DMS 273 (cell line): Measurements from ENCODE around the gene PTBP1.
"Not testable (repeated sequence)": the region's sequence is repeated elsewhere in the genome, so short reads cannot be mapped to it uniquely, and the experiment has no call there.

Experiments
- DNase-seq: peaks from one replicate; lab custom pipeline; 2025; ENCODE audit not compliant: unreplicated experiment; lab: John Stamatoyannopoulos, UW

The PTBP1 gene

DNA sequence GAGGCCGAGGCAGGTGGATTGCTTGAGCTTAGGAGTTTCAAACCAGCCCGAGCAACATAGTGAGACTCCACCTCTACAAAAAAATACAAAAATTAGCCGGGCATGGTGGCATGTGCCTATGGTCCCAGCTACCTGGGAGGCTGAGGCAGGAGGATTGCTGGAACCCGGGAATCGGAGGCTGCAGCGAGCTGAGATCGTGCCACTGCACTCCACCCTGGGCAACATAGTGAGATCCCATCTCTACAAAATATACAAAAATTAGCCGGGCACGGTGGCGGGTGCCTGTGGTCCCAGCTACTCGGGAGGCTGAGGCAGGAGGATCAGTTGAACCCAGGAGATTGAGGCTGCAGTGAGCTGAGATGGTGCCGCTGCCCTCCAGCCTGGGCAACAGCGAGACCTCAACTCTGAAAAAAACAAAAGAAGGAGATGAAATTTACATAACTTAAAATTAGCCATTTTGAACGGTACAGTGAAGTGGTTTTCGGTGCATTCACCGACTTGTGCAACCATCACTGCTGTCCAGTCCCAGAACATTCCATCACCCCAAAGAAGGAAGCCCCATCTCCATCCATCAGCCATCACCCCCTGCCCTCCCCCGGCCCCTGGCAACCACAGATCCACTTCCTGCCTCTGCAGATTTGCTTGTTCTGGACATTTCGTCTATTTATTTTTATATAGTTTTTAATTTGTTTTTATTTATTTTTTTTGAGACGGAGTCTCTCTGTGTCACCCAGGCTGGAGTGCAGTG, 28.8 kb downstream of the PTBP1 start:
- no peak for DNase-seq

DNA sequence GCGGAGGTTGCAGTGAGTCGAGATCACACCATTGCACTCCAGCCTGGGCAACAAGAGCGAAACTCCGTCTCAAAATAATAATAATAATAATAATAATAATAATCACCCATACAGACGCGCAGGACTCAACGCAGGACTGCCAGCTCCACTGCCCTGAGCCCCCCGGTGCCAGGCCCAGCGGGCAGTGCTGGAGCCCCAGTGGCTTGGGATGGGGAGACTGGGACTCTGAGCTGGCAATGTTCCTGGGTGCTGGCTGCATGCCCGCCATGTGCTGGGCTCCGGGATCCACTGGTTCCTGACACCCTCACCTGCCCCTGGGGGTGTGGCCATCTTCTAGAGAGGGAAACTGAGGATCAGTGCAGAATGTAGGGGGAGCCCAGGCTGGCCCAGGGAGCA, 30.1 kb downstream of the PTBP1 start:
- DNase-seq: no peak

DNA sequence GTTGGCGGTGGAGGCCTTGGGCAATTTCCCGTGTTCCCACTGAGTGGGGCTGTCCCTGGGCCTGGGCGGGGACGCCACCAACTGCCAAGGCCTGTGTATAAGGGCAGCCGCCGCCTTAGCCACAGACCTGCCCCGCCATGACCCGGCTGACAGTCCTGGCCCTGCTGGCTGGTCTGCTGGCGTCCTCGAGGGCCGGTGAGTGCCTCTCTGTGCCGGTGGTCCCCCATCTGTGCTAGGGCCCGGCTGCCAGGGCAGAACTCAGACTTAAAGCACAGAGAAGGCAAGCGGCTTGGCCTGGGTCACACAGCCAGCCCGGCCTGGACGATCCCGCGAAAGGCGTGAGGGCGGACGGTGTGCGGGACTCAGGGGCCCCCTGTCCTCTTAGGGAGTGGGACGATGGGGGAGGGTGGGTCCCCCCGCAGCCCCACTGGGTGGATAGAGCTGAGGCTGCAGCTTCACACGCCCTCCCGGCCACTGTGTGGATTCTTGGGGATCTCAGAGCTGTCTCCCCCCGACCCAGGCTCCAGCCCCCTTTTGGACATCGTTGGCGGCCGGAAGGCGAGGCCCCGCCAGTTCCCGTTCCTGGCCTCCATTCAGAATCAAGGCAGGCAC, 30.6 kb downstream of the PTBP1 start, which contains the start of gene AZU1:
AZU1 (plus strand) TSS at position 128 of the 612 bp plus-strand sequence; CDS start at position 138, 10 bp downstream.
- DNase-seq: no peak

DNA sequence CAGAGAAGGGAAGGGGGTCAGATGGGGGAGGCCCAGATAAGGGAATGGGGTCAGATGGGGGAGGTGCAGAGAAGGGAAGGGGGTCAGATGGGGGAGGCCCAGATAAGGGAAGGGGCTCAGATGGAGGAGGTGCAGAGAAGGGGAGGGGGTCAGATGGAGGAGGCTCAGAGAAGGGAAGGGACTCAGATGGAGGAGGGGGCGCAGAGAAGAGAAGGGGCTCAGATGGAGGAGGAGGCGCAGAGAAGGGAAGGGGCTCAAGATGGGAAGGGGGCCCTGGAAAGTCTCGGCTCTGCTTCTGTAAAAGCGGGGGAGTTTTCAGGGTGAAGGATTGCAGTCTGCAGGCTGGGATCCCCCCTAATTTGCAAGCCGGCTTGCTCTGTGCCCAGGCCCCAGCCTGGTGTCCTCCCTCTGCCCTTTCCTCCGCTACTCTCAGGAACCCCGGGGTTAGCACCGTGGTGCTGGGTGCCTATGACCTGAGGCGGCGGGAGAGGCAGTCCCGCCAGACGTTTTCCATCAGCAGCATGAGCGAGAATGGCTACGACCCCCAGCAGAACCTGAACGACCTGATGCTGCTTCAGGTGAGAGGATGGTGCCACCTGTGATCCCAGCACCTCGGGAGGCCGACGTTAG, 32.0 kb downstream of the PTBP1 start:
- DNase-seq: no peak

DNA sequence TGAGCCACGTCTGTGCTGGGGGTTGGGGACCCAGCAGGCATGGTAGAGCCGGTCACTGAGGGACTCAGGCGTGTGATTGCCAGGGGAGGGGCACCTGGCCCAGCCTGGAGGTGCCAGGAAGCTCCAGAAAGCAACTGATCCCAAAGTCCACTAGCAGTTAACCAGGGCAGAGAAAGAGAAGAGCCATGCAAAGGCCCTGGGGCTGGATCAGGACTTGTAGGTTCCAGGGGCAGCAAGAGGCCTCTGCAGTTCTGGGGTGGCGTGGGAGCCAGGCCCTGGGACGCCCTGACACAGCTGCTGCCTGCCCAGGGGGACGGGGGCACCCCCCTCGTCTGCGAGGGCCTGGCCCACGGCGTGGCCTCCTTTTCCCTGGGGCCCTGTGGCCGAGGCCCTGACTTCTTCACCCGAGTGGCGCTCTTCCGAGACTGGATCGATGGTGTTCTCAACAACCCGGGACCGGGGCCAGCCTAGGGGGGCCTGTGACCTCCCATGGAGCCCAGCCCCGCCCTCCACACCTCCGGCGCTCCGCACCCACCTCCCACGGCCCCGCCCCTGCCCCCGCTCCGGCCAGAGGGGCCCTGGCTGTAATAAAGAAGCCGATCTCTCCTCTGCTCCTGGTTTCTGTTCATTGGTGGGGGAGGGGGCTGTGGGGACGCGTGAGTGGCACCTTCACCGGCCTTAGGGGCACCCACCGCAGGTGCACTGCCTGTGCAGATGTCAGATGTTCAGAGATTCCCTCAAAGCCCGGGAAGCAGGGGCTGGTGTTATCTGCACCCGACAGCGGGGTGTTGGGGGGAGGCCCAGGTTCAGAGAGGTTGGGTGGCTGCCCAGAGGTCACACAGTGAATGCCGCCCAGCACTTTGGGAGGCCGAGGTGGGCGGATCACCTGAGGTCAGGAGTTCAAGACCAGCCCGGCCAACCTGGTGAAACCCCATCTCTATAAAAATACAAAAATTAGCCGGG, 34.4 kb downstream of the PTBP1 start:
- no peak for DNase-seq

DNA sequence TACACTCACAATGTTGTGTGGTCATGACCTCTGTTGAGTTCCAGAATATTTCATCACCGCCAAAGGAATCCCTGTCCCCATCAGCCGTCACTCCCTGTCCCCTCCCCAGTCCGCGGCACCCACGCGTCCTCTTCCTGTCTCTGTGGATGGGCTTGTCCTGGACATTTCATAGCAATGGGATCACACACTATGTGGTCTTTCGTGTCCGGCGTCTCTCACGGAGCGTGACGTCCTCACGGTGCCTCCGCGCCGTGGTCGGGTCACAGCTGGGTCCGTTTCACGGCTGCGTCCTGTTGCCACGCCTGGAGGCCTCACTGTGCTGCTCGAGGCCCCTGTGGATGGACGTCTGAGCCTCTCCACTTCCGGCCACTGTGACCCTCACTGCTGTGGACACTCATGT, 37.0 kb downstream of the PTBP1 start:
- no peak for DNase-seq

DNA sequence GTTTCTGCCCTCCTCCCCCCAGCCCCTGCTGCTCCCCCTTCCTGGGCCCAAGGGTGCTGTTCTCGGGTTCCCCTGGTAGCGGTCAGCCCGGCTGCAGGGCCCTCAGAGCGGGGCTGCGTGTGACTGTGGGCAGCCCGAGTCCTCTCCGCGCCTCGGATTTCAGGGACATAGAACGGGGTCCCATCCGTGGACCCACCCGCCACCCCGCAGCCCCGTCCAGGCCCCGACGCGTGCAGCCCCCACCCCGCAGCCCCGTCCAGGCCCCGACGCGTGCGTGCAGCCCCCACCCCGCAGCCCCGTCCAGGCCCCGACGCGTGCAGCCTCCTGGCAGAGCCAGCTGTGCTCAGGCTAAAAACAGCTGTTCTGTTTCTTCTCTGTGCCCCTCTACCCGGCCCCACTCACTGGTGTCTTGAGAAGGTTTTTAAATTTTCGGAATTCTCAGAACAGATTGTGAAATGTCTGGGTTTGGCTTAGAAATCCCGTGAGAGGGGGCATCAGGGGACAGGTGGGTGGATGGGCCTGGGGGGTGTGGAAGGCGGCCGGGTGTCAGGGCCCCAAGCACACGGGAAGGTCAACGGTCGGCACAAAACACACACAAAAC, 38.1 kb downstream of the PTBP1 start:
- no peak for DNase-seq

DNA sequence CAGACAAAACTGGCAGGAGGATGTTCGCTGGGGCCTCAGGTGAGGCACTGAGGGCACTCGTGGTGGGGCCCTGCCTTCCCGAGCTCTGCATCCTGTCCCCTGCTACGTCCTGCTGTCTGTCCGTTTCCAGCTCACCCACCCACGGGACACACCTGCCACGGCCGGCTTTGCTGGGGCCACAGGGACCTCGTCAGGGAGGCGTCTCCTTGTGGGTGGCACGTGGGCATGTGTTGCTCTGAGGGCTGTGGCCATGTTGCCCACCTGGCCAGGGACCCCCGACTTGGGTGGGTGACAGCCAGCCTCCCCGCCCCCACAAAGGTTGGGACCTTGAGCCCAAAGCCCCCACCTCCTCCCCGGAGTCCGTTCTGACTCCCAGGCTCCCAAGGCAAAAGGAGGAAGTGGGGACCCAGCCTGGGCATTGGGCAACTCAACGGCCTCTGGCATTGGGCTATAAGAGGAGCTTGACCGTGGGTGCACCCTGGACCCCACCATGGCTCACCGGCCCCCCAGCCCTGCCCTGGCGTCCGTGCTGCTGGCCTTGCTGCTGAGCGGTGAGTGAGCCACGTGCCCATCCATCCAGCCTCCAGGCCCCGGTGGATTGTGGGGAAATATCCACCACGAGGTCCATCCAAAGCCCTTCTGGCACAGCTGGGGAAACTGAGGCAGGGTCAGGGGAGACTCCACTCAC, 43.4 kb downstream of the PTBP1 start, which contains the start of gene PRTN3:
PRTN3 (plus strand) TSS at position 481 of the 688 bp plus-strand sequence; CDS start at position 491, 10 bp downstream.
- no peak for DNase-seq

DNA sequence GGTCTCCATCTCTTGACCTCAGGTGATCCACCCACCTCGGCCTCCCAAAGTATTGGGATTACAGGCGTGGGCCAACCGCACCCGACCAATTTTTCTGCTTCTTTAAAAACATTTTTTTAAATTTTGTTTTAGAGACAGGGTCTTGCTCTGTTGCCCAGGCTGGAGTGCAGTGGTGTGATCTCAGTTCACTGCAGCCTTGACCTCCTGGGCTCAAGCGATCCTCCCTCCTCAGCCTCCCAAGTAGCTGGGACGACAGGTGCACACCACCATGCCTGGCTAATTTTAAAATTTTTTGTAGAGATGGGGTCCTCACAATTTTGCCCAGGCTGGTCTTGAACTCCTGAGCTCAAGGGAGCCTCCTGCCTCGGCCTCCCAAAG, 45.5 kb downstream of the PTBP1 start:
- not testable (repeated sequence) for DNase-seq

DNA sequence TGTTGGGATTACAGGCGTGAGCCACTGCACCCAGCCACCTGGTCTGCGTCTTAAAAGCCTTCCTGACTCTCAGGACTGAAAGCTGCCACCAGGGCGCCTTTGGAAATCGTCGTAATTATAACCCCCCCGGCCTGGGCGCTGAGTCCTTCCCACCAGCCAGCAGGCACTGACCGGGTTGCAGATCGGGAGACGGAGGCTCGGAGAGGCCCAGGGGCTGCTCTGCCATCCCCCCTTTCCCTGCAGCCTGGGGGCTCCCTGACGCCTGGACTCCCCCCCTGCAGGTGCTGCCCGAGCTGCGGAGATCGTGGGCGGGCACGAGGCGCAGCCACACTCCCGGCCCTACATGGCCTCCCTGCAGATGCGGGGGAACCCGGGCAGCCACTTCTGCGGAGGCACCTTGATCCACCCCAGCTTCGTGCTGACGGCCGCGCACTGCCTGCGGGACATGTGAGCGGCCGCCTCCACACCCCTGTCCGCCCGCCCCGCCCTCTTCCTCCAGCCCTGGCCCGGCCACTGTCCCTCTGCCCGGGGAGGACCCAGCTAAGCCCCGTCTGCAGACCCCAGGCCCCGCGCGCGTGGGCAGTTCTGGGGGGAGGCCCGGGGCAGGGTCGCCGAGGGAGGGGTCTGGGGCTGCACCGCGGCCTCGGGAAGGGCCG, 46.1 kb downstream of the PTBP1 start:
- peak; percentile 78 for DNase-seq

DNA sequence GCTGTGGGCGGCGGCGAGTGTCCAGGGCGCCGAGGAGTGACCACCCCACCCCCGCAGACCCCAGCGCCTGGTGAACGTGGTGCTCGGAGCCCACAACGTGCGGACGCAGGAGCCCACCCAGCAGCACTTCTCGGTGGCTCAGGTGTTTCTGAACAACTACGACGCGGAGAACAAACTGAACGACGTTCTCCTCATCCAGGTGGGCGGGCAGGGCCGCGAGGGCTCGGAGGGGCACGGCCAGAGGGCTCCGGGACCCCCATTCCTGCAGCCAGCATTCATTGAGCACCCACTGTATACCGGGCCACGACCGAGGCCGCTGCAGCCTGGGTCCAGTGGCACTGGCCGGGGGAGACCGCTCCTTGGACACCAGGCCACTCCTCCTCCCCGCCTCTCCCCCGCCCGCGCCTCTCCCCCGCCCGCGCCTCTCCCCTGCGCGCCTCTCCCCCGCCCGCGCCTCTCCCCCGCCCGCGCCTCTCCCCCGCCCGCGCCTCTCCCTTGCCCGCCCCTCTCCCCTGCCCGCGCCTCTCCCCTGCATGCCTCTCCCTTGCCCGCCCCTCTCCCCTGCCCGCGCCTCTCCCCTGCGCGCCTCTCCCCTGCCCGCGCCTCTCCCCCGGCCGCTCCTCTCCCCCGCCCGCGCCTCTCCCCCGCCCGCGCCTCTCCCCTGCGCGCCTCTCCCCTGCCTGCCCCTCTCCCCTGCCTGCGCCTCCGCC, 46.7 kb downstream of the PTBP1 start:
- no peak for DNase-seq

DNA sequence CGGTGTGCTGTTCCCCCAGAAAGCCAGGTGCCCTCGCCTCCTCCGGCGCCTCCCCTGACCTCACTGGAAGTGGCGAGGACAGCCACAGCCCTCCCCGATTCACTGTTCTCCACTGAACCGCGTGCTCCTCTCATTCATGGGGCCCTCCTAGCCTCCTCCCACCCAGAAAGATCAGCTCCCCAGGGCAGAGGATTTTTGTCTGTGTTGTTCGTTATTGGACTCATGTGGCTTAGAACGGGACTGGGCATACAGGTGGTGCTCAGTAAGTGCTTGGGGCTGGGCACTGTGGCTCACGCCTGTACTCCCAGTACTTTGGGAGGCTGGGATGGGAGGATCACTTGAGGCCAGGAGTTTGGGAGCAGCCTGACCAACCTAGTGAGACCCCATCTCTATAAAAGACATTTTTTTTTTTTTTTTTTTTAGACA, 47.3 kb downstream of the PTBP1 start:
- no peak for DNase-seq

DNA sequence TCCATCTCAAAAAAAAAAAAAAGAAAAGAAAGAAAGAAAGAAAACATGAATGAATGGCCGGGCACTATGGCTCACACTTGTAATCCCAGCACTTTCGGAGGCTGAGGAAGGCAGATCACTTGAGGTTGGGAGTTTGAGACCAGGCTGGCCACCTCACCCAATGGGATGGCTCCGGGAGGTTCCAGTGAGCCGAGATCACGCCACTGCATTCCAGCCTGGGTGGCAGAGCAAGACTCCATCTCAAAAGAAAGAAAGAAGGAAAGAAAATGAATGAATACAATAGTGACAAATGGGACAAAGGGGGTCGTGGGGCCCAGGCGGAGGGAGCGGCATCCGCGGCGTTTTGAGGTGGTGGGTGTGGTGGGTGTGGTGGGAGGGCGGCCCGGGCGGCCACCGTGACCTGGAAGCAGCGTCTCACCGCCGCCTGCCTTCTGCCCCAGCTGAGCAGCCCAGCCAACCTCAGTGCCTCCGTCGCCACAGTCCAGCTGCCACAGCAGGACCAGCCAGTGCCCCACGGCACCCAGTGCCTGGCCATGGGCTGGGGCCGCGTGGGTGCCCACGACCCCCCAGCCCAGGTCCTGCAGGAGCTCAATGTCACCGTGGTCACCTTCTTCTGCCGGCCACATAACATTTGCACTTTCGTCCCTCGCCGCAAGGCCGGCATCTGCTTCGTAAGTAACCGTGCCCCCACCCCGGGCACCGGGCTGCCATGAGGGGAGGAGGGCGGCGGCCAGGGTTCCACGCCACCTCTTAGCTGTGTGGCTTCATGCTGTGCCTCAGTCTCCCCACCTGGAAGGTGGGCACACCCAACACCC, 48.7 kb downstream of the PTBP1 start:
- DNase-seq: no peak

DNA sequence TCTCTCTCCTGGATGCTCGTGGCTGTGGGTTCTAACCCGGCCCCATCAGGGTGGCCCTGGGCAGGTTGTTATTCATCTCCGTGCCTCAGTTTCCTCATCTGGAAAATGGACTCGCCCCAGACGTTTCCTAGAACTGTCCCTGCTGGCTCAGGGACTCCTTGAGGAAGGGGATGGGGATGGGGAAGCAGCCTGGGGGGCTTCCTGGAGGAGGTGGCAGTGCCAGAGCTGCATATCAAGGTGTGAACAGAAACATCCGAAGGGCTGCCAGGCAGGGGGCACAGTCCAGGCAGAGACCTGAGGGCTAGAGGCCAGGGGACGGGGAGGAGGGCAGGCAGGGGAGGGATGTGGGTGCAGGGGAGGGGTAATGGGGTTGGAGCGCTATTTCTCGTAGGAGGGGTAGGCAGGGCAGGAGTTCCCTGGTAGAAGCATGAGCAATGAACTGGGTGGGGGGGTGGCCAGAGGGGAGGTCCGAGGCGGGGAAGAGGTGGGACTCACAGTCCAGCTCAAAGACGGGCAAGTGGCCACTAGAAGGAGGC, 51.2 kb downstream of the PTBP1 start:
- no peak for DNase-seq

DNA sequence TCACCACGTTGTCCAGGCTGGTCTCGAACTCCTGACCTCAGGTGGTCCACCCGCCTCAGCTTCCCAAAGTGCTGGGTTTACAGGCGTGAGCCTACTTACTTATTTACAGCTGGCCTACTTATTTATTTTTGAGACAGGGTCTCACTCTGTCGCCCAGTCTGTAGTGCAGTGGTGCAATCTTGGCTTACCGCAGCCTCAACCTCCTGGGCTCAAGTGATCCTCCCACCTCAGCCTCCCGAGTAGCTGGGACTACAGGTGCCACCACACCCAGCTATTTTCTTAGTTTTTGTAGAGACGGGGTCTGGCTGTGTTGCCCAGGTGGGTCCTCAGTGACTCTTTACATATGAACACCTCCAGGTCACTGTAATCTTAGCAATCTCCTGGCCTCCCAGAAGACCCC, 51.9 kb downstream of the PTBP1 start:
- not testable (repeated sequence) for DNase-seq

DNA sequence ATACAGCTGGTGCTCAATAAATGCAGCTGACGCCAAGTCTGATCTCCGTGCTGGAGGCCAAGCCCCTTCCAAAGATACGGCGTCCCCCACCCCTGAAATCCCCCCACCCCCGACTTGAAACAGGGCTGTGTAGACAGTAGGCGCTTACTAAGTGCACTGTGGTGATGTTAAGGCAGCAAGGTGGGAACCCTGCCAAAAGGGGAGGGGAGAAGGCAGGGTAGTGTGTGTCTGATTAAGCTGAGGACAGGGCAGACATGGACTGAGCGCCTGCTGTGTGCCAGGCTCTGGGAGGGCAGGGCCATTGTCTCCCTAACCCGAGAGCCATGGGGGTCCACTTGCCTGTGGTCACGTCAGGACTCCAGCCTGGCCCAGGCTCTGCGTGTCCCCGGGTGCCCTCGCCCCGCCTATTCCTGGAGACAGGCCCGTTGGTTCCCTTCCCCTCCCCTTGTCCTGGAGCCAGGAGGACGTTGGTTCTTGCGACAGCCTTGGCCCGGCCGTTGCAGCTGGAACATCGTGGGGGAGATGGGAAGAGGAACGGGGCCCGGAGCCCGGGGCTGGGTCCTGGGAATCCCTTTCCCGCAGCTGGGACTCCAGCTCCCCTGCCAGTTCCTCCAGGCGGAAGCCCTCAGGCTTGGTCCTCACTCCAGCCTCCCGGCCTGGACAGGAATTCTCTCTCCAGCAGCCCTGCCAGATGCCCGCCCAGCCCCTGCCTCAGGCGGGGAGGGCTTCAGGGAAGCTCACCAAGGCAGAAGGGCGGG, 53.1 kb downstream of the PTBP1 start:
- peak; percentile 93 for DNase-seq

DNA sequence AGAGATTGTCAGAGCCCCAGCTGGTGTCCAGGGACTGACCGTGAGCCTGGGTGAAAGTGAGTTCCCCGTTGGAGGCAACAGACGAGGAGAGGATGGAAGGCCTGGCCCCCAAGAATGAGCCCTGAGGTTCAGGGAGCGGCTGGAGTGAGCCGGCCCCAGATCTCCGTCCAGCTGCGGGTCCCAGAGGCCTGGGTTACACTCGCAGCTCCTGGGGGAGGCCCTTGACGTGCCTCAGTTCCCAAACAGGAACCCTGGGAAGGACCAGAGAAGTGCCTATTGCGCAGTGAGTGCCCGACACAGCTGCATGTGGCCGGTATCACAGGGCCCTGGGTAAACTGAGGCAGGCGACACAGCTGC, 53.7 kb downstream of the PTBP1 start:
- DNase-seq: no peak
